Muscle layer of colon (tissue), 2 donors: ENCODE data around the gene HAO2.

Source experiments
- H3K27ac ChIP-seq: one replicate; pipeline ENCODE4 v1.7.0; 2013; ENCODE audit warnings: low read depth, mild to moderate bottlenecking, low read length, moderate library complexity
- H3K27me3 ChIP-seq, 2 donors: one replicate each; pipeline ENCODE4 v1.7.0; 2013; ENCODE audit warnings: low read length in 2 of 2, mild to moderate bottlenecking in 2 of 2; ENCODE audit not compliant: insufficient read depth in 2 of 2, control insufficient read depth in 1 of 2
- H3K36me3 ChIP-seq: one replicate; pipeline ENCODE4 v1.7.0; 2013; ENCODE audit warnings: mild to moderate bottlenecking, low read length; ENCODE audit not compliant: insufficient read depth
- H3K4me1 ChIP-seq: one replicate; pipeline ENCODE4 v1.7.0; 2013; ENCODE audit warnings: mild to moderate bottlenecking, low read length; ENCODE audit not compliant: insufficient read depth
- H3K4me3 ChIP-seq, 2 donors: one replicate each; pipeline ENCODE4 v1.7.0; 2013; ENCODE audit warnings: low read length in 2 of 2, low read depth in 1 of 2, mild to moderate bottlenecking in 1 of 2, moderate library complexity in 1 of 2
- H3K9ac ChIP-seq: one replicate; pipeline ENCODE4 v1.7.0; 2013; ENCODE audit warnings: low read length
- H3K9me3 ChIP-seq: one replicate; pipeline ENCODE4 v1.7.0; 2013; ENCODE audit warnings: mild to moderate bottlenecking, low read length
- donor health status: abdominal sarcoma.
- donor health status: Adenocarcinoma of cecum.

HAO2 gene

GRCh38 chr1:119416006-119416640 is 47.5 kb downstream of the HAO2 start:
- H3K9me3 ChIP-seq = no peaks in the 10 kb centered on the region
- H3K27me3 ChIP-seq = no peaks in the 10 kb centered on the region
- no peak overlapping the region for H3K4me3 ChIP-seq
- no peaks in the 10 kb centered on the region for H3K36me3 ChIP-seq
- H3K27ac ChIP-seq = no peak overlapping the region
- no peaks in the 10 kb centered on the region for H3K4me1 ChIP-seq
- no peak overlapping the region for H3K9ac ChIP-seq

DNA sequence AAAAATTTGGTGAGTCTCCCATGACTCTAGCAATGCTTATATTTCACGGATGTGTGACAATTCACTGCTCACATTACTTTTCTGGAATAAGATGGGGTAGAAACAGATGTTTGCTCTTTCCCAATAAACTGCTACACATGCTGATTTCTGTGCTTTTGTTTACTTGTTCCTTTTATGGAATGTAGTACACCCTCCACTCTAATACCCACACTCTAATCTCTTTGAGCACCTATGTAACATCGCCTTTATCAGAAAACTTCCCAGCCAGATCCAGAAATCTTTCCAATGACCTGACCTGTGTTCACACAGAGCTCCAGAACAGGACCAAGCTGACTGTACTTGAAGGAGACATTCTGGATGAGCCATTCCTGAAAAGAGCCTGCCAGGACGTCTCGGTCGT is 50.5 kb downstream of the HAO2 start:
- no peaks in the 10 kb centered on the region for H3K9me3 ChIP-seq
- H3K9ac ChIP-seq = no peak overlapping the region
- H3K4me3 ChIP-seq = no peak overlapping the region
- H3K4me1 ChIP-seq = no peaks in the 10 kb centered on the region
- no peak overlapping the region for H3K27ac ChIP-seq
- H3K27me3 ChIP-seq = no peaks in the 10 kb centered on the region
- no peaks in the 10 kb centered on the region for H3K36me3 ChIP-seq

DNA sequence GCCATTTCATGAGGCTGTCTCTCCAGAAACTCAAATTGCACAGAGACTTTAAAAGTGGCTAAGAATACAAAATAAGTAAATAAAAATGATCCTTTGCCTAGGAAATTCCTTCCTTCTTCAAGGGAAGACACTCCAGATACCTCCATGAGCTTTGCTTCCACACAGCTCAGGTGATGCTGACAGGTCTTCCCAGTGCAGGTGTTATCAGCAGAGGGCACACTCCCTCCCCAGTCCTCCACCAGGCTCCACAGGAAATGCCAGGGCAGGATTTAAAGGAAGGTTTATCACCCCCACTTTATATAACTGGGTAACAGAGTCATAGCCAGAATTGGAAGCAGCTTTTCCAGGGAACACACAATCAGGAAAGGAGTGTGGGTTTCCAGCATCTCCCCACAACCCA is 52.1 kb downstream of the HAO2 start:
- Histone ChIP-seq H3K4me3 (no peak overlapping the region), H3K9me3 (no peaks in the 10 kb centered on the region)

DNA sequence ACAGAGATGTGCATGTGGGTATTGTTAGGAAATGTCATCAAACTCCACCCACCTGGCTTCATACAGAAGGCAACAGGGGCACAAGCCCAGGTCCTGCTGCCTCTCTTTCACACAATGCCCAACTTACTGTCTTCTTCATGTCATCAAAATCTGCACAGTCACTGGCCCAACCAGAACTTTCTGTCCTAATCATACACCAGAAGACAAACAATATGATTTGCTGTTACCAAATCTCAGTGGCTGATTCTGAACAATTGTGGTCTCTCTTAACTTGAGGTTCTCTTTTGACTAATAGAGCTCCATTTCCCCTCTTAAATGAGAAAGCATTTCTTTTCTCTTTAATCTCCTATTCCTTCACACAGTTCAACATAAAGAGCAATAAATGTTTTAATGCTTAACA is 54.0 kb downstream of the HAO2 start:
- Histone ChIP-seq H3K27me3 (no peaks in the 10 kb centered on the region), H3K9ac (no peak overlapping the region), H3K4me3 (no peak overlapping the region), H3K4me1 (no peaks in the 10 kb centered on the region), H3K9me3 (no peaks in the 10 kb centered on the region), H3K27ac (no peak overlapping the region), H3K36me3 (no peaks in the 10 kb centered on the region)

More for the DNA sequence above, 52.1 kb downstream of the HAO2 start:
- Histone ChIP-seq H3K36me3 (no peaks in the 10 kb centered on the region), H3K4me1 (no peaks in the 10 kb centered on the region), H3K27me3 (no peaks in the 10 kb centered on the region), H3K9ac (no peak overlapping the region), H3K27ac (no peak overlapping the region)

DNA sequence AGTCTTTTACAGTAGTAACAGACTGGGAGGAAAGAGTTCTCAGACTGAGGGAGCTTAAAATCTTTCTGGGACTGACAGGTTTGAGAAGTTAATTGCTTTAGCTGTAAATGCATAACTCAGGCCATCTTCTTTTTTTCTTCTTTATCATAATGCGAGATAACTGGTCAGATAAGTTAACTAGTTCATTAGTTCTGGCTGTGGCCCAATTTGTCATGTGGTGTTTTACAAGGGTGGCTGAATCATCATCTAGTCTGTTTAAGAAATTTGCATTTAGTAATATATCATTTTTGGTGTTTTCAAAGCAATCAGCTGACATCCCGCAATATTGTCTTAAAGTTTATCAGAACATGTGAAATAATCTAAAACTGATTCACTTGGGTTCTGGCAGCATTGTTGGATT is 60.4 kb downstream of the HAO2 start:
- Histone ChIP-seq H3K27ac (no peak overlapping the region), H3K27me3 (no peaks in the 10 kb centered on the region), H3K4me1 (no peaks in the 10 kb centered on the region), H3K9ac (no peak overlapping the region), H3K36me3 (no peaks in the 10 kb centered on the region), H3K4me3 (no peak overlapping the region), H3K9me3 (no peaks in the 10 kb centered on the region)

DNA sequence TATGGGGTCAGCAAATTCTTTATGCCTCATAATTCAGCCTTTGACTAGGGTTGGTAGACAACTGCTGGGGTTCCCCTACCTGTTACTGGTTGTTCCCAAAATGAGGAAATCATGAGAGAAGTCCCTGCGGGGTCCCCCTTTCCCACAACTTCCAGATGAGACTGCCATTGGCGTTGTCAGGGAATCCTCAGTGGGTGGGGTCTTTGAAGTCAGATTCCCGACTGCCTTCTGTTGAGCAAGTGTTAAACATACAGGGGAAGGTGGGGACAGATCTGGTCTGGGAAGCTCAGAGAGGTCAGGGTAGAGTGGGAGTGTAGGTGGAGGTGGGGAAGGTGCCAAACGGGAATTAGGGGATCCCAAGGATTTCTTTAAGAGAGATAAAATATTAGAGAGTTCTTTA is 61.1 kb downstream of the HAO2 start:
- no peaks in the 10 kb centered on the region for H3K9me3 ChIP-seq
- H3K27ac ChIP-seq = no peak overlapping the region
- H3K27me3 ChIP-seq = no peaks in the 10 kb centered on the region
- no peaks in the 10 kb centered on the region for H3K4me1 ChIP-seq
- no peaks in the 10 kb centered on the region for H3K36me3 ChIP-seq
- no peak overlapping the region for H3K4me3 ChIP-seq
- no peak overlapping the region for H3K9ac ChIP-seq

- no peaks in the 10 kb centered on the region for H3K4me1 ChIP-seq
- no peaks in the 10 kb centered on the region for H3K9me3 ChIP-seq
- no peak overlapping the region for H3K9ac ChIP-seq
- H3K27me3 ChIP-seq = no peaks in the 10 kb centered on the region
- no peaks in the 10 kb centered on the region for H3K36me3 ChIP-seq
- no peak overlapping the region for H3K4me3 ChIP-seq
- H3K27ac ChIP-seq = no peak overlapping the region
Measured at GRCh38 chr1:119430486-119430885, 61.9 kb downstream of the HAO2 start.

- no peaks in the 10 kb centered on the region for H3K9me3 ChIP-seq
- H3K27ac ChIP-seq = no peak overlapping the region
- no peak overlapping the region for H3K9ac ChIP-seq
- H3K4me3 ChIP-seq = no peak overlapping the region
- H3K4me1 ChIP-seq = no peaks in the 10 kb centered on the region
- no peaks in the 10 kb centered on the region for H3K27me3 ChIP-seq
- no peaks in the 10 kb centered on the region for H3K36me3 ChIP-seq
Measured at GRCh38 chr1:119431836-119432235, 63.3 kb downstream of the HAO2 start.

DNA sequence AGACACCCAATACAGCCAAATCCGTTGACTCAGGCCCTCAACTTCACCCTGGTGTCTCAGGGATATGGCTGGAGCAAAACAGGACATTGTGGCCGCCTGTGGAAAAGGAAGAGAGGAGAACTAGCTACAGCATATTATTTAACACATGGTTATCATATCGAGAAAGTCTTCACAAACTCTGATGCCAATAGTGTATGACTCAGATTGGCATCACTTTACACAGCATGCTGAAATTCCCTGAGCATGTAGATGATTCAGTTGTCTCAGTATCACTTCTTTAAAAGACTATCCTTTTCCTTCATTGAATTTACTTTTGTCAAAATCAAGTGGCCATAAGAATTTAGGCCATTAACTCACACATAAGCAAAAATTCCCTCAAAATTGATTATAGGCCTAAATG is 66.5 kb downstream of the HAO2 start:
- no peaks in the 10 kb centered on the region for H3K9me3 ChIP-seq
- no peak overlapping the region for H3K9ac ChIP-seq
- H3K4me1 ChIP-seq = no peaks in the 10 kb centered on the region
- H3K4me3 ChIP-seq = no peak overlapping the region
- H3K27me3 ChIP-seq = no peaks in the 10 kb centered on the region
- no peak overlapping the region for H3K27ac ChIP-seq
- no peaks in the 10 kb centered on the region for H3K36me3 ChIP-seq

DNA sequence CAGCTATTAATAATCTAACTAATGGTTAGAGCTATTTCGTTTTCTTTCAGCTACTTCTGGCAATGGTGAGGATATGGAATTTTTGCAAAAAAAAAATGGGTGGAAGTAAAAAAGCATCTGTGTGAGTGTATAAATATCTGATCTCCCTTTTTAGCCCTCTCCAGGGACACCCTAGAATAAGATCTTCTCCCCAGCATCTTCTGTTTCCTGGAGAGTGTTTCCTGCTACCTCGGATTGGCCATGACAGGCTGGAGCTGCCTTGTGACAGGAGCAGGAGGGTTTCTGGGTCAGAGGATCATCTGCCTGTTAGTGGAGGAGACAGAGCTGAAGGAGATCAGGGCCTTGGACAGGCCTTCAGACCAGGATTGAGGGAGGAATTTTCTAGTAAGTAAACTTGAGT is 70.2 kb downstream of the HAO2 start:
- no peaks in the 10 kb centered on the region for H3K4me1 ChIP-seq
- no peaks in the 10 kb centered on the region for H3K9me3 ChIP-seq
- H3K27me3 ChIP-seq = no peaks in the 10 kb centered on the region
- no peak overlapping the region for H3K9ac ChIP-seq
- no peaks in the 10 kb centered on the region for H3K36me3 ChIP-seq
- H3K4me3 ChIP-seq = no peak overlapping the region
- H3K27ac ChIP-seq = no peak overlapping the region

DNA sequence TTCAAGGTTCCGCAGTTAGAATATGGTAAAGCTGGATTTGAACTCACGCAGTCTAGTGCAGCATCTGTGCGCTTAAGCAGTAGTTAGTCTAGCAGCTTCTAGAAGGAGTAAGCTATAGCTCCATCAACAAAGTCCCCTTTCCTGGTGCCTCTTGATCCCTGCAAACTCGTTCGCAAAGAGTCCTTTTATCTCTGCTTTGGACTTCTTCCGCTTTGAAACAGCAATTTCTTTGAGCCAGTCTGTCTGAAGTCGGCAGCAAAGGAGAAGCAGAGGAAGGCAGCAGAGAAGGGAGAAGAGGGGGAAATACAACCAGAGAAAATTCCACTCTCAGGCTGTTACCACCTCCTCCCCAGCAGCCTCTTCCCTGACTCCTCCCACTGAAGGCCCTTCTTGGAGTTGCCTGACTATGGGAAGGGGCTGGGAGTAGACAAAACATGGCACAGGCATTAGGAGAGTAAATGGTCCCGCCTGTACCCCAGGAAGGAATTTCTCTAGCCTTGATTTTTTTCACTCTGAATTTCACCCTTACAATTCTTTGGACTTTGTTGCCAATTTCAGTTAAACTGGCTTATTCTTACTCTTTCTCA is 72.2 kb downstream of the HAO2 start:
- Histone ChIP-seq H3K27ac (no peak overlapping the region), H3K4me1 (no peaks in the 10 kb centered on the region), H3K4me3 (no peak overlapping the region), H3K9me3 (no peaks in the 10 kb centered on the region), H3K36me3 (no peaks in the 10 kb centered on the region), H3K27me3 (no peaks in the 10 kb centered on the region), H3K9ac (no peak overlapping the region)

- Histone ChIP-seq H3K9ac (no peak overlapping the region), H3K4me1 (no peaks in the 10 kb centered on the region), H3K4me3 (no peak overlapping the region), H3K9me3 (no peaks in the 10 kb centered on the region), H3K27me3 (no peaks in the 10 kb centered on the region), H3K27ac (no peak overlapping the region), H3K36me3 (no peaks in the 10 kb centered on the region)
Measured at GRCh38 chr1:119442756-119443155, 74.2 kb downstream of the HAO2 start.
